Mammary epithelial cell (primary cell): ENCODE data around the gene CSNK2A3.

Experiments used
- EZH2 ChIP-seq: IDR thresholded peaks from 2 replicates; pipeline ENCODE4 v1.6.1; 2012; ENCODE audit warnings: low read length, inconsistent platforms, borderline replicate concordance
- TF ChIP-seq, protein P1 (sequence below), 2 donors: IDR thresholded peaks in 1 of 2; conservative IDR thresholded peaks in 1 of 2; 2 replicates each; pipeline ENCODE4 v1.5.1; 2011 to 2012; ENCODE audit warnings: inconsistent platforms in 2 of 2, low read length in 2 of 2, mild to moderate bottlenecking in 2 of 2, control low read depth in 1 of 2, low read depth in 1 of 2; ENCODE audit not compliant: insufficient read depth in 1 of 2; ENCODE audit errors: extremely low read depth in 1 of 2

DNA sequence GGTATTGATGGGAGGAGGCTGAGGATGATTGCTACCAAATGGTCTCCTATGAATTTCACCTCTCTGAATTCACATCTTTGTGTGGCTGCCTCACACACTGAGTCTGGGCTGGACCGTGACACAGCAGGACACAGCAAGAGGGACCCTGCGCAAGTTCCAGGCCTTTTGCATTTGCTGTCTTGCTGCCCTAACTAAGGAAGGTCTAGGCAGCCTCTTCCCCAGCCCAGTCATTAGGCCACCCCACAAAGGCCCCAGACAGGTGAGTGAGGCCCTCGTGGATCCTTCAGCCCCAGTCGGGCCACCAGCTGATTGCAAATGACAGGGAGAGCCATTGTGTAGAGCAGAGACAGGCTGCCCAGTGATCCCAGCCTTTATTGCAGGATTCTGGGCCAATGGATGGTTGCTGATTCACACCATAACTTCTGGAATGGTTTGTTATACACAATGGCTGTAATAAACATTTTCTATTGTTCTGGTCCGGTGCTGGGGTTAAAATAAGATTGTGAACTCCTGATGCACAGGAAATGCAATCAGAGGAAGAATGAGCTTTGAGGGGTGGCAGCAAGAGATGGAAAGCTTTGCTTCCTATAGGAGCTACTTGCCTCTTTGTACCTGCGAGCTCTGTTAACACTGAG, 28.5 kb upstream of the CSNK2A3 start:
- TF ChIP-seq, protein P1, sequence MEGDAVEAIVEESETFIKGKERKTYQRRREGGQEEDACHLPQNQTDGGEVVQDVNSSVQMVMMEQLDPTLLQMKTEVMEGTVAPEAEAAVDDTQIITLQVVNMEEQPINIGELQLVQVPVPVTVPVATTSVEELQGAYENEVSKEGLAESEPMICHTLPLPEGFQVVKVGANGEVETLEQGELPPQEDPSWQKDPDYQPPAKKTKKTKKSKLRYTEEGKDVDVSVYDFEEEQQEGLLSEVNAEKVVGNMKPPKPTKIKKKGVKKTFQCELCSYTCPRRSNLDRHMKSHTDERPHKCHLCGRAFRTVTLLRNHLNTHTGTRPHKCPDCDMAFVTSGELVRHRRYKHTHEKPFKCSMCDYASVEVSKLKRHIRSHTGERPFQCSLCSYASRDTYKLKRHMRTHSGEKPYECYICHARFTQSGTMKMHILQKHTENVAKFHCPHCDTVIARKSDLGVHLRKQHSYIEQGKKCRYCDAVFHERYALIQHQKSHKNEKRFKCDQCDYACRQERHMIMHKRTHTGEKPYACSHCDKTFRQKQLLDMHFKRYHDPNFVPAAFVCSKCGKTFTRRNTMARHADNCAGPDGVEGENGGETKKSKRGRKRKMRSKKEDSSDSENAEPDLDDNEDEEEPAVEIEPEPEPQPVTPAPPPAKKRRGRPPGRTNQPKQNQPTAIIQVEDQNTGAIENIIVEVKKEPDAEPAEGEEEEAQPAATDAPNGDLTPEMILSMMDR (conservative IDR thresholded peaks at IDR 0.05 in 1 of 2, IDR thresholded peaks at IDR 0.05 in 1 of 2; ENCODE audit: extremely low read depth in 1 of 2, insufficient read depth in 1 of 2, low read depth in 1 of 2, low read length in 2 of 2): no peak
- TF ChIP-seq EZH2: no peak
